Measurements from ENCODE around the gene ADAR.

Gene ADAR

DNA sequence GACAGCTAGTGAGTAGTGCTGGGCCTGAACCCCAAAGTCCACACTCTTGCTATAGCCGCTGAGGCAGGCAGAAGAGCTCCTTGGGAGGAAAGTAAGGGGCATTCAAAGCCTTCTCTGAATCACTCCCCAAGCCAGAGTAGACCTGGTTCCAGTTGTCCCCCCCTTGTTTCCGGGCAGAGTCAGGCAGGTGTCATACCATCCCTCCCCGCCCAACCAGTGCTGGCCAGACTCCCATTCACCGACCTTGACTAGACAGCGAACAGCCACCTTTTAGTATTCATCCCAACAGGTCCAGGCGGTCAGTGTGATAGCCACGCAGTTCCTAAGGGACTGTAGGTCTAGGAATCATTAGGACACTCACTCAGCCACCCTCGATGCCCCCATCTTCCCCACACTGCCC, 28.6 kb downstream of the ADAR start:
- no peak for DNase-seq

DNA sequence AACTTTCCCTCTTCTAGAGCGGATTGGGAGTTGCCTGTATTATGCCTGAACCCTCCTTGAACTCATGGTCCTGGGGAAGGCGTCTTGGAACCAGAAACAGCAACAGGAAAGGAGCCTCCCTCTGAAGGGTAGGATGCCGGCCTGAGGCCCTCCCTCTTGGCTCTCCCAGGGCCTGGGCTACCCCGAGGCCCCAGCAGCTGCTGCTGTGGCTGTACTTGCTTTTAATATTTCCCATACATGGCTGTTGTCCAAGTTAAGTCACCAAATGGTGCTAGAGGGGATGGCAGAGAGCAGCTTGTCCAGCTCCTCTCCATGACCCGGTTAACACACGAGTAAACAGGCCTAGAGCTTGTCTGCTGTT, 29.9 kb downstream of the ADAR start:
- no peak for DNase-seq

DNA sequence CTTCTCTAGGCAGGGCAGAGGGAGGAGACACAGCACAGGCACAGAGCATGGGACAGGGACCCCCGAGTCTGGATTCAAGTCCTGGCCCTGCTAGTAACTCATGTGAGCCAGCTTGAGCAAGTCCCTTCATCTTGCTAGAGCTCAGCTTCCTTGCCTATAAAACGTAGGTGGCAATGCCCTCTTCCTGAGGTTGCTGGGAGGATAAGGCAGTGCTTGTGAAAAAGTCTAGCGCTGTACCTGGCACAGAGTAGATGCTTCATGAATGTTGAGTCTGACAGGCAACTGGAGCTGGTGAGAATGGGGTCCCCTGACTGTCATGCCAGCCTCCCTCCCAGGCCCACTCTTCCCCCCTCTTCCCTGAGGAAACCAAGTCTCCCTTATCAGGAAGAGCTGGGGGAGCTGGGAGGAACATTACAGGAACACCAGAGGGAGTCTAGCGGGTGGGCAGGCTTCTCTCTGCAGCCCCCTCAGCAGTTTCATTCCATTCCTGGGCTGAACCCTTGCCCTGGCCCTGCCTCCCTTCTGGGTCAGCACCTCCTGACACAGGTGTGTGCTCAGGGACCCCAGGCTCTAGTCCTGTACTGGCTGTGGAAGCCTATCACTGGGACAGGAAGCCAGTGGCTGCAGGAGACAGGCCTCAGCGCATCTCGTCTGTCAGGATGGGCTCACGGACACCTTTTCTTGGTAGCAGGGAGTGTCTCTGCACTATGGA, 30.5 kb downstream of the ADAR start:
- no peak for DNase-seq

DNA sequence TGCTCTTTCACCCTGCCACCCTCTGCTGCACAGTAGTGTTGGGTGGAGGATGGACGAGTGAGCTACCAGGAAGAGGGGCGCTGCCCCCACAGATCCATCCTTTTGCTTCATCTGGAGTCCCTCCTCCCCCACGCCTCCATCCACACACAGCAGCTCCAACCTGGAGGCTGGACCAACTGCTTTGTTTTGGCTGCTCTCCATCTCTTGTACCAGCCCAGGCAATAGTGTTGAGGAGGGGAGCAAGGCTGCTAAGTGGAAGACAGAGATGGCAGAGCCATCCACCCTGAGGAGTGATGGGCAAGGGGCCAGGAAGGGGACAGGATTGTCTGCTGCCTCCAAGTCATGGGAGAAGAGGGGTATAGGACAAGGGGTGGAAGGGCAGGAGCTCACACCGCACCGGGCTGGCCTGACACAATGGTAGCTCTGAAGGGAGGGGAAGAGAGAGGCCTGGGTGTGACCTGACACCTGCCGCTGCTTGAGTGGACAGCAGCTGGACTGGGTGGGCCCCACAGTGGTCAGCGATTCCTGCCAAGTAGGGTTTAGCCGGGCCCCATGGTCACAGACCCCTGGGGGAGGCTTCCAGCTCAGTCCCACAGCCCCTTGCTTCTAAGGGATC, 31.9 kb downstream of the ADAR start:
- DNase-seq, result no peak

DNA sequence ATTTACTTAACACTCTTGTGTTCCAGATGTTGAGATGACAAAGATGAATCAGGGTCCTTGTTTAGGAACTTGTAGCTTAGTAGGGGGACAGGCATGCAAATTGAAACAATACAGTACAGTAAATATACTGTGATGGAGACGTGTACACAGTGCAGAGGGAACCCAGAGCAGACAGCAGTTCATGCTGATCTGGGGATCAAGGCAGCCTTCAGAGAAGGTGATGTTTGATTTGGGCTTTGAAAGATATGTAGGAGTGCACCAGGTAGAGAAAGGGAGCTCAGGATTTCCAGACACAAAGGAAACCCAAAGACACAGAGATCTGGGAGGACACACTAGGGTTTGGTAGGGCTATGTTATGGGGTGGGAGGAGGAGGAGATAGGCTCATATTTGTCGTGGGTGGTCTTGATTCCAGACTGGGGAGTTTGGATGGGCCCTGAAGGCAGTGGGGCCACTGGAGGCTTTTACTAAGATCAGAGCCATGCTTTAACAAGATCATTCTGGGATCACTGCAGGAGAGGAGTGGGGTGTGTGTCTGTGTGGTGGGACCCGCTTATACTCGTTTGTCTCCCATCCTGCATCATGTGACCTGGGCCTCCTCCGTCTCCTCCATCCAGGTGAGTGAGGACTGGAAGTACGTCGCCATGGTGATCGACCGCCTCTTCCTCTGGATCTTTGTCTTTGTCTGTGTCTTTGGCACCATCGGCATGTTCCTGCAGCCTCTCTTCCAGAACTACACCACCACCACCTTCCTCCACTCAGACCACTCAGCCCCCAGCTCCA, 32.6 kb downstream of the ADAR start:
- DNase-seq, result no peak

DNA sequence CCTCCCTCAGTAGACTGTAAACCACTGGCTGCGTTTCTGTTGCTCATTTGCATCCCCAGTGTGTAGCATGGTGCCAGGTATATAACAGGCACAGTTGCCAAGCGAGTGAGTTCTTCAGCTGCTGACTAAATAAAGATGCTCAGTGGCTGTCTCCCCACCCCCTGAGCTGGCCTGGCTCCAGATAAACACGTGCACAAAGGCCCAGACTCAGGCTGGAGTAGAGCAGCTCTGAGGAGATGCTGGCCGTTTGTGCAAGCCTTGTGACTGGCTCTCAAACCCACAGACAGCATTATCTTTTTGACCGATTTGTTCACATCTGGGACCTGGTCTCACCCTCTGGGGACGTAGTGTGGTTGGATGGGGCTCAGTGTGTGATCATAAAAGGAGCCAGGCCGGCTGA, 33.3 kb downstream of the ADAR start:
- no peak for DNase-seq

DNA sequence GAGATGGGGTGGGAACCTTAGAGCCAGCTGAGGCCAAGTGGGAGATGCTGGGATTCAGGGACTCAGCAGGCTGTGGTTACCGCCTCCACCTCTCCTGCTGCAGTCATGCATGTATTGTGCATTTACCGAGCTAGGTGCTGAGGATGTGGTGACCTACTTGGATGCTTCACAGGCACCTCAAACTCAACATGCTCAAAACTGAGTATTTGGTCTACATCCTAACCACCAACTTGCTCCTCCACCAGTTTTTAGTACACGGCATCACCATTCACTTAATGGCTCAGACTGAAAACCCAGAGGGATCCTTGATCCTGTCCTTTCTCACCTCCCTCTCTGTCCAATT, 34.8 kb downstream of the ADAR start:
- no peak for DNase-seq

DNA sequence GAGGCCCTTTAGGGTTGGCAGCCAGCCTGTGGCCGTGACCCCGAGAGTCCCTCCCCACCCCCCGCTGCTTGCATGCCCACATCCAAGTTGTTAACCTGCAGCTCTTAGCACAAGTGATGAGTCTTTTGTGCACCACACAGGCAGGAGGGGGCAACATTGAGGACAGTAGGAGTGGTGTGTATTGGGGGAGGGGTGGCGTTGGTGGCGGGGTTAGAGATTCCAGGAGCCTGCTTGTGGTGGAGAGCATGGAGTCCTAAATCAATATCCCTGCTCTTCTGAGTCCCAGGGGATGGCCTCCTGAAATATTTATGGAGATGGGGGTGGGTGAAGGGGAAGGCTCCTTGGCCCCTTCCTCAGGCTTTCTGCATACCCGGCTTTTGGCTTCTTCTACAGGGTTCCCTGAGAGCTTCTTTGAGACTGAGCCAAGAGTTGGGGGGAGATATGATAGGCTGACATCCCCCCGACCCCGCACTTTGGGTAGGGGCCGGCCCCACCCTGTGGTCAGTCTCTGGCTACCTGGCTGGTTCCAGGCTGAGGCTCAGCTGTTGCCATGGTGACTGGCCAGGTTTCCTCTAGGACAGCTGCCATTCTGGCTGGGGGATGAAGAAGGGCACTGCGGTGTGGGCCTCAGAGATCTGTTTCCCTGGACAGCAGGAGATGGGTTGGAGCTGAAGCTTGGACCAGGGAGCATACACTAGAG, 35.4 kb downstream of the ADAR start:
- no peak for DNase-seq

DNA sequence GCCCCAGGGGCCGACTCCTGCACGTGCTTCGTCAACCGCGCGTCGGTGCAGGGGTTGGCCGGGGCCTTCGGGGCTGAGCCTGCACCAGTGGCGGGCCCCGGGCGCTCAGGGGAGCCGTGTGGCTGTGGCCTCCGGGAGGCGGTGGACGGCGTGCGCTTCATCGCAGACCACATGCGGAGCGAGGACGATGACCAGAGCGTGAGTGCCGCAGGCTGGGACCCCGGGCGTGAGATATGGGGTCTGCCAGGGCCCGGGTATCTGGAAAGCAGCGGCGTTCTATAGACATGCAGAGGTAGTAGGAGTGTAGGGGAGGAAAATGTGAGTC, 36.1 kb downstream of the ADAR start:
- no peak for DNase-seq

DNA sequence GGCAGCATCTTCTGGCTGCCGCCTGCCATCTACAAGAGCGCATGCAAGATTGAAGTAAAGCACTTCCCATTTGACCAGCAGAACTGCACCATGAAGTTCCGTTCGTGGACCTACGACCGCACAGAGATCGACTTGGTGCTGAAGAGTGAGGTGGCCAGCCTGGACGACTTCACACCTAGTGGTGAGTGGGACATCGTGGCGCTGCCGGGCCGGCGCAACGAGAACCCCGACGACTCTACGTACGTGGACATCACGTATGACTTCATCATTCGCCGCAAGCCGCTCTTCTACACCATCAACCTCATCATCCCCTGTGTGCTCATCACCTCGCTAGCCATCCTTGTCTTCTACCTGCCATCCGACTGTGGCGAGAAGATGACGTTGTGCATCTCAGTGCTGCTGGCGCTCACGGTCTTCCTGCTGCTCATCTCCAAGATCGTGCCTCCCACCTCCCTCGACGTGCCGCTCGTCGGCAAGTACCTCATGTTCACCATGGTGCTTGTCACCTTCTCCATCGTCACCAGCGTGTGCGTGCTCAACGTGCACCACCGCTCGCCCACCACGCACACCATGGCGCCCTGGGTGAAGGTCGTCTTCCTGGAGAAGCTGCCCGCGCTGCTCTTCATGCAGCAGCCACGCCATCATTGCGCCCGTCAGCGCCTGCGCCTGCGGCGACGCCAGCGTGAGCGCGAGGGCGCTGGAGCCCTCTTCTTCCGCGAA, 36.6 kb downstream of the ADAR start:
- DNase-seq, result no peak

DNA sequence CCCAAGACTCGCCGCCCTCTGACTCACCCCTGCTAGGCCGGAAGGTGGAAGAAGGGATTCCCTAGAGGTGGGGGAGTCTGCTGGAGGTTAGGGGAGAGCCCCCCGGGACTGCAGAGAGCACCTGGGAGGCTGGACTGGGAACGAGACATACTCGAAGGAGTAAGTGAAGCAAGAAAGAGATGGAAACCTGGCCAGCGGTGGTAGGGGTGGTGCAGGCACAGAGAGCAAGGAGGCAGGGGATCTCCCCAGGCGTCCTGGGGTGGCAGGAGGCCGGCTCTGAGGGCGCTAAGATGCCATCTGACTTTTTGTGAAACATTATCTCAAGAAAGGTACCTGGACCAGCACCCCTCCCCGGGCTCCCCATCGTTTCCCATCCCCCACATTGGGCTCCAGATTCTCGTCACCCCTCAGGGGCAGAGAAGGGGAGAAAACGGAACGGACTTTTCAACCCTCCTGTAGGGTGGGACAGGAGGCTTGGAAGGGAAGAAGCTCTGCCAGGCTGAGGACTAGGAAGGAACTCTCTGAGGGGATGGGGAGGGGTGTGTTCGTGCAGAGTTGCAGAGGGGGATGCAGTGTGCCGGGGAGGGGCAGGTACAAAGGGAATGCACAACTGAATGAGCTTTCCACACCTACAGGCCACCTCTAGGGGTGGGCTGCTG, 39.7 kb downstream of the ADAR start:
- no peak for DNase-seq

DNA sequence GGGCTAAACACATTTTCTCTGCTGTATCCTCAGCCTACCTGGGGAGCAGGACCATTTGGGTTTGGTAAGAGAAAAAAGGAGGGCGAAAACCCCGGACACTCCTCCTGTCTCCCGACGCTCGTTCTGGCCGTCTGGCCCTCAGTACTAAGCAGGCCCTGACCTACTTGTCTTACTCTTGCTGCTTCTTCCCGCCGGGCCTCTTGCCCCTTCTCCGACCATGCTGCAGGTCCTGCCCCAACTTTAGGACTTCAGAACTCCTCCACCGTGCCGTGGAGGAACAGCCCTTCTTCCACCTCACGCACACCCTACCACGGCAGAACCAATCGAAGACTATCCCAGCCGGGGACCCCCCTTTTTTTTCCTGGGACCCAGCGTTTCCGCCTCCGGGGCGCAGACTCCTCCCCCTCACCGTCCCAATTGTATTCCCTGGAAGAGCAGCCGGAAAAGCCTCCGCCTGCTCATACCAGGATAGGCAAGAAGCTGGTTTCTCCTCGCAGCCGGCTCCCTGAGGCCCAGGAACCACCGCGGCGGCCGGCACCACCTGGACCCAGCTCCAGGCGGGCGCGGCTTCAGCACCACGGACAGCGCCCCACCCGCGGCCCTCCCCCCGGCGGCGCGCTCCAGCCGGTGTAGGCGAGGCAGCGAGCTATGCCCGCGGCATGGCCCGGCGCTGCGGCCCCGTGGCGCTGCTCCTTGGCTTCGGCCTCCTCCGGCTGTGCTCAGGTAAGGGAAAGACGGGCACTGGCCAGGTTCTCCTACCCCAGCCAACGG, 40.4 kb downstream of the ADAR start, which contains the start of gene CHRNB2:
TSS of gene CHRNB2 (plus strand) at position 393 of the 771 bp plus-strand sequence. CDS start at position 660, 267 bp downstream.
- peak; percentile 30 for DNase-seq

DNA sequence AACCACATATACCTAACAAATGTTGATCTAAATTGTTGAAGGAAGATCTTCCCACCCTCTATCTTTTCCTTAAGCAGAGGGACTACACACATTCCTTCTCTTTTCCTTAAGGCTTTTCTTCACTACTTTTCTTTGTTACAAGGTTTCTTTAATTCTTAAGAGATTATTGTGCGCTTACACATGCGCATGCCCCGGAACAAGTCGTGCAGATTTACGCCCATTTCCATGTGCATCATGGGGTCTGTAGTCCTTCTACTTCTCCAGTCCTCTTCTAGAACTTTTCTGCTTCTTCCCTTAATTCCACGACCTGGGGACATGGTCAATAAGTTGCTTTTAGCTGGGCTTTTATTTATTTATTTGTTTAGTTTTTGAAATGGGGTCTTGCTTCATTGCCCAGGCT, 42.1 kb downstream of the ADAR start:
- no peak for DNase-seq

DNA sequence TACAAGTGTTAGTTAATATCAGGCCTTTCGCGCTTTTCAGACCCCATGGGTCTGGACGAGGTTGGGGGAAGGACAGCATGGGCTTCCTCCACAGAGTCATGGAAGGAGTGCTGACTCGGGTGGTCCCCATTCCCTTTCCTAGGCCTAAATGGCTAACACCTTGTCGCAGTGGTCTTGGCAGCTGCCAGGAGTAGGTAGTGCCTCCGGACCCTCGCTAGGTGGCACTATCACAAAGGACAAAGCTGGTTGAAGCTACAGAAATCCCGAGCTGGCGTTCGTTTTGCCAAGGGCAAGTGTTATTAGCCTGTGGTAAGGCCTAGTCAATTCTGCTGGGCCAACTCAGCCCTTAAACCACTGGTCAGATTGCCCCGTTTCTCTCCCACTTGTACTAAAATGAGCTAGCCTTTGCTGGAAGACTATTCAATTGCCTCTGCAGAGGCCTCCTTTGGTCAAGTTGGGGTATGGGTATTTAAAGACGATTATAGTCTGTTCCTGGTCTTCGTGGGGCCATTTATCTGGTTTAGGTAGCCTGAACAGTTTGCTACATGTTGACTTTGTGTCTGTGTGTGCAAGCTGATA, 48.4 kb downstream of the ADAR start:
- peak; percentile 81 for DNase-seq

DNA sequence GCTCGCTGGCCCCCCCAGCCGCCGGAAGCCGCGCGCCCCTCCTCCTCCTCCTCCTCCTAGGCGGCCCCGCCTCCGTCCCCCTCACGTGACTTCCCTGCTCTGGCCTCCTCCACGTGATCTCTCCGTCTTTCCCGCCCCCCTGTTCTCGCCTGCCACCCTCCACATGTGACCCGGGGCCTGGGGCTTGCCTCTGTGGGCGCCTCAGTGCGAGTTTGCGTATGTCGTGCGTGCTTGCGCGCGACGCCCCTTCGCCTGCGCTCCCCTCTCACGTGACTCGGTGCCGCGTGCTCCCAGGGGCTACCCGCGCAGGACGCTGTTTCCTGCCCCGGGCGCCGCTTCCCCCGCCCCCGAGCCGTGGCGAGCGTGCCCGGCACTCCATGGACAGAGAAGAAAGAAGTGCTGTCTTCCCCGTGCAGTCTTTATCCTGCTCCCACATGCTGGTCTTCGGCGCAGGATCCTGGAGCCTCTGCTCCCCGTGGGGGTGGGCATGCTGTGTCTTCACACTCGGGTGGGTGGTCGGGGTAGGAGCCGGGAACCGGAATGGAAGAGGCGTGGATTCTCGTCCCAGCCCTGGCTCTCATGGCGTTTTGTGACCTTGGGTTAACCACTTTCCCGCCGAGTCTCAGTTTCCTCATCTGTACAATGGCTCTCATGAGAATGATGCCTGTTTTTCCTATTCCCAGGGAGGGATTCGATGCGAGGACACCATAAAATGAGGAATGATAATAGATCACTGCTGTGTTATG, 49.1 kb downstream of the ADAR start:
- DNase-seq, result peak; percentile 100

DNA sequence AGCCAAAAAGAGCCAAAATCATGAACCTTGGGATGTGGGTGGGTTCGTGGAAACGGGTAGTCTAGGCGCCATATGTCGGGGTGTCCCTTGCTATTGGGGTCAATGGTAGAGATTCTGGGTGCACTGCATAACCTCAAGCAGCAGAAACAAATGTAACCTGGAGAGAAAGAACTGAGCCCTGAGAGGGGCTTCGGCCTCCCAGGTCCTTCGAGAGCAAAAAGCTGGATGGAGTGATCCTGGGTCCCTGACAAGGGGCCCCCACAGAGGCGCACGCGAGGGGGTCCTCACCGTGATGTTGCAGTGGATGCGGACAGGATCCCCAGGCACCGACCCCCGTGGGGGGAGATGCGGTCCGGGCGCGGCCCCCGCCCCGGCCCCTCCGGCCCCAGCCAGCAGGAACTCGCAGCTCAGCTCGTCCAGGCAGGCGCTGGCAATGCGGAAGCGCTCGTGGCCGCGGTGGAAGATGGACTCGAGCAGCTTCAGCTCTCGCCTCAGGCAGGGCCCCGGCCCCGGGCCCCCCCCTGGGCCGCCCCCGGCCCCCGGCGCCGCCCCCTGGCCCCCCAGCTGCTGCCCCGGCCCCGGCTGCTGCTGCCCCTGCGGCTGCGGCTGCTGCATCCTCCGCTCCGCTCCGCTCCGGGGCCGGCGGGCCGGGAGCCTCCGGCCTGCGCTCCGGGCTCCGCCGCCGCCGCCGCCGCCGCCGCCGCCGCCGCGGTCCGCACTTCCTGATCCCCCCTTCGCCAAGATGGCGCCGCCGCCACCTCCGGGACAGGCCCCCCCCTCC, 49.9 kb downstream of the ADAR start, which contains the start of gene UBE2Q1:
TSS of gene UBE2Q1 (minus strand) at position 724 of the 781 bp plus-strand sequence. CDS start at position 615, 109 bp downstream.
- DNase-seq, result no peak

DNA sequence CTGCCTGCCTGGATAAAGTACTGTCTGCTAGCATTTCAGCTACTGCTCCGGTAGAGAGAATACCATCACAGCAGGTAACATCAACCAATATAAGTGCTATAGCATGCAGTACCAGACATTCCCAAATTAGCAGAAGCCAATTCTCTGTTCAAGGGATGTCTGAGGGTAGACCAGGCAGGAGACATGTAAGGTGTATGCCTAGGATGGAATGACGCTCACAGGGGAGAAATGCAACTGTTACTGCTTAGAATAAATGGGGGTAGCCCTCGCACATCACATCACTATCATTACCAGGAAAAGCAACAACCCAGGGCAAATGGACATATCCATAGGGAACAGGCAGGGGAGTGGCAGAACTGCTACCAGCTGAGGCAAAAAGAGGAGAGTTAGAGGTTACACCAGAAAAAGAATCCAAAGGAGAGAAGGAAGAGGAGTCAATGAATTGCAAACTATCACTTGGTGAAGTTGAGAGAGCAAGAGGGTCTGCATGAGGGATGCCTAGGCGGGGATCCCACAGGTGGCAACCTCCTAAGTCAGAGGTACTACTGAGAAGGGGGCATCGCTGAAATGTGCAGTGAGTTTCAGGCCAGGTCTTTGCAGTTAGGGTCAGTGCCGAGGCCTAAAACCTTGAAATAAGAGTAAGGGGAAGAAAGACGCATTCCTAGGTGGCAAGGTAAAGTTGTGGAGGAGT, 50.6 kb downstream of the ADAR start:
- no peak for DNase-seq

DNA sequence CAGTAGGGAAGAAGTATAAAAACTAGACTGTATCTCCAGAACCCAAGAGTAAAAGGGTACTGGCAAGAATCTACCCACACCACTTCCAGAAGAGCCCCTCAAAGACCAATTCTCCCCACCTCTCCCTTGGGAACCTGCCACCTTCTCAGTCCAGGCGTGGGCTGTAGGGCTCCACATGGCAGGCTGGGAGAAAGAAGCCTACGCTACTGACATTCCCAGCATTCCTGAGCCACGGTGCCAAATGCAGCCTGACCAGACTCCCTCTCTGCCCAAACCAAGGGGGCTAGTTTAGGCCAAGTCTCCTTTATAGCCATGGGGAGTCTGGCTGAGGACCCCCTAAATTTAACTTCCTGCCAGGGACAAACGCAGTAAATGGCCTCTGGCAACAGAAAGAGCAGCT, 51.6 kb downstream of the ADAR start:
- DNase-seq, result no peak

Measured in GDM1 (cell line).